Right atrium auricular region (tissue), 2 donors: Measurements from ENCODE around the gene PSTPIP1. TPM values are rescaled to one million over a fixed set of nuclear protein-coding genes. Genes with fewer than 3 reads are reported as not detected.

Source experiments
- DNase-seq: peaks from one replicate; pipeline ENCODE4 v3.0.0-alpha.2; 2019; ENCODE audit warnings: low spot score
- H3K27ac ChIP-seq, 2 donors: fragments of 200-600 bp; sonication (generic); 1 replicate in 1 of 2; 2 replicates in 1 of 2; pipeline ENCODE4 v1.5.1; 2016 to 2019
- H3K27me3 ChIP-seq, 2 donors: fragments of 200-600 bp; sonication (generic); one replicate each; pipeline versions ENCODE4 v1.5.1 to v1.6.0; 2017 to 2019
- H3K36me3 ChIP-seq: fragments of 200-600 bp; sonication (generic); one replicate; pipeline ENCODE4 v1.5.1; 2016
- H3K4me1 ChIP-seq, 2 donors: fragments of 200-600 bp; sonication (generic); one replicate each; pipeline versions ENCODE4 v1.5.1 to v1.6.0; 2017 to 2019
- H3K4me3 ChIP-seq, 2 donors: fragments of 200-600 bp; sonication (generic); 1 replicate in 1 of 2; 2 replicates in 1 of 2; pipeline ENCODE4 v1.5.1; 2017 to 2019; ENCODE audit warnings: mild to moderate bottlenecking in 1 of 2, moderate library complexity in 1 of 2
- H3K9me3 ChIP-seq, 2 donors: fragments of 200-600 bp; sonication (generic); one replicate each; pipeline ENCODE4 v1.5.1; 2019
- total RNA-seq, 2 donors: library from RNA; depleted of rRNA; stranded (reverse); fragments of >200 nt; gene quantifications; one replicate each; pipeline ENCODE4 v1.1.0, GENCODE V29; 2016
- TF ChIP-seq, protein P1 (sequence below), 2 donors: fragments of 200-600 bp; sonication (generic); IDR thresholded peaks; one replicate each; pipeline ENCODE4 v1.5.1; 2019; ENCODE audit warnings: antibody characterized with exemption in 2 of 2

Gene PSTPIP1
- total RNA-seq, 2 donors from 2014 or later = 1.9 to 2.3 TPM

DNA sequence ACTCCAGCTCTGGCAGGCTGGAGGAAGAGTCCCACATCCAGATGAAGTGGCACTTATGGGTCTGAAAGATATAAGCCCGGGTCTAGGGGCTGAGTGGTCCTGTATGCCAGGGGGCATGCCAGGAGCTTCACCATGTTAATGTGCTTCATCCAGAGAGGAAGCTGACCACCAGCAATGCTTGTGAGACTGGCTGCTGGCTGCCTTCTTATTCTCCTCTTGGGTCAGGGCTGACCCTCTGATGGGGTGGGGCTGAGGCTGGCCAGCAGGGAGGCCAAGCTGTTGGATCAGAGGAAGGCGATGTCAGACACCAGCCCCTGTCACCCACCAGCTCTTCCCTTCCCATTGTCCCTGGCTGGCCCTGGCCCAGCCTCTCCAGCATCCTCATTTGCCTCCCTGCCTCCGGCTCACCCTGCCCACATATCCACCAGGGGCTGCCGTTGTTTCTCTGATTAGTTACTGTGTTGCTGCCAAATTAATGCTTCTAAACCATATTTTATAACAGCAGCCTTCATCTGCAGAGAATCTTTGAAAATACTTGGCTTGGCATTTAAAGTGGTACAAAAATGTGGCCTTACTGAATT lies 20.4 kb upstream of the PSTPIP1 start:
- Histone ChIP-seq H3K4me1 (peaks cover 0 to 14% of the 10 kb centered on the region in 2 donors), H3K9me3 (no peaks in the 10 kb centered on the region), H3K36me3 (no peaks in the 10 kb centered on the region), H3K4me3 (no peak overlapping the region), H3K27me3 (no peaks in the 10 kb centered on the region), H3K27ac (no peak overlapping the region)
- TF ChIP-seq, protein P1, sequence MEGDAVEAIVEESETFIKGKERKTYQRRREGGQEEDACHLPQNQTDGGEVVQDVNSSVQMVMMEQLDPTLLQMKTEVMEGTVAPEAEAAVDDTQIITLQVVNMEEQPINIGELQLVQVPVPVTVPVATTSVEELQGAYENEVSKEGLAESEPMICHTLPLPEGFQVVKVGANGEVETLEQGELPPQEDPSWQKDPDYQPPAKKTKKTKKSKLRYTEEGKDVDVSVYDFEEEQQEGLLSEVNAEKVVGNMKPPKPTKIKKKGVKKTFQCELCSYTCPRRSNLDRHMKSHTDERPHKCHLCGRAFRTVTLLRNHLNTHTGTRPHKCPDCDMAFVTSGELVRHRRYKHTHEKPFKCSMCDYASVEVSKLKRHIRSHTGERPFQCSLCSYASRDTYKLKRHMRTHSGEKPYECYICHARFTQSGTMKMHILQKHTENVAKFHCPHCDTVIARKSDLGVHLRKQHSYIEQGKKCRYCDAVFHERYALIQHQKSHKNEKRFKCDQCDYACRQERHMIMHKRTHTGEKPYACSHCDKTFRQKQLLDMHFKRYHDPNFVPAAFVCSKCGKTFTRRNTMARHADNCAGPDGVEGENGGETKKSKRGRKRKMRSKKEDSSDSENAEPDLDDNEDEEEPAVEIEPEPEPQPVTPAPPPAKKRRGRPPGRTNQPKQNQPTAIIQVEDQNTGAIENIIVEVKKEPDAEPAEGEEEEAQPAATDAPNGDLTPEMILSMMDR (IDR thresholded peaks at IDR 0.05) = no peak
- DNase-seq = no peak

DNA sequence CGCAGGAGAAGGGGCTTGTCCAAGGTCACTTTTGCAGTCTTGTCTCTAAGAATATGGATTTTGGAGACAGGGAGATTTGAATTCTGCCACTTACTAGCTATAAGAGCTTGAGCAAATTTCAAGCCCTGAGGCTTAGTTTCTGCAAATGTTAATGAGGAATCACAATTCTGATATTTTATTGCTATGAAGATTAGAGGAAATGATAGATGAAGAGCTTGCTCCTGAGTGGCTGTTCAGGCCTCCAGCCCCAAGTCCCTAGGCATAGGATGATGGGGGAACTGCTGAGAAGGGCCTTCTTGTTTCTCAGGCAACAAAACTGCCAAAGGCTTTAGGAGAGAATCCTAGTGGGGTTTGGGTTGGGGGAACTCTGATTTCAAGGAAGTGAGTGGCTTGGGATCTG lies 18.8 kb upstream of the PSTPIP1 start:
- Histone ChIP-seq H3K4me1 (peaks cover 0 to 14% of the 10 kb centered on the region in 2 donors), H3K27me3 (no peaks in the 10 kb centered on the region), H3K36me3 (no peaks in the 10 kb centered on the region), H3K9me3 (no peaks in the 10 kb centered on the region), H3K4me3 (no peak overlapping the region), H3K27ac (no peak overlapping the region)
- no peak for DNase-seq
- TF ChIP-seq, protein P1 (IDR thresholded peaks at IDR 0.05) = no peak

DNA sequence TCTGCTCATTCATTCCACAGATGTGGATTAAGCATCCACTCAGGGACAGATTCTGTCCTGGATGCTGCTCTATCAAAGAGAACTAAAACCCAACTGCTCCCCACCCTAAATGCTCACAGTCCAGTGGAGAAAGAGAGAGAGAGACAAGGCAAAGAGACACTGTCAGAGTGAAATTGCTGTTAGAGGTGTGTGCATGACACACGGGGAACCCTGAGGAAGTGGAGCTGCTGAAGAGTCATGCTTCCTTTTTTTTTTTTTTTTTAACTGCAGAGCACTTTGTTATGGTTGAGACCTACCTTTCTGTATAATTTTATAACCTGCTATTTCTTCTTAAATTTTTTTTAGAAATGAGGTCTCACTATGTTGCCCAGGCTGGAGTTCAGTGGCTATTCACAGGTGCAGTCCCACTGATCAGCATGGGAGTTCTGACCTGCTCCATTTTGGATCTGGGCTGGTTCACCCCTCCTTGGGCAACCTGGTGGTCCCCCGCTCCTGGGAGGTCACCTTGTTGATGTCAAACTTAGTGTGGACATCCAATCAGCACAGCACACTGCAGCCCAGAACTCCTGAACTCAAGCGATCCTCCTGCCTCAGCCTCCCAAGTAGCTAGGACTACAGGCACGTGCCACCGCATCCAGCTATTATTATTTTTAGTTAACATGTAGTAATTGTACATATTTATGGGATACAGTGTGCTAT lies 18.2 kb upstream of the PSTPIP1 start:
- DNase-seq = no peak
- Histone ChIP-seq H3K27me3 (no peaks in the 10 kb centered on the region), H3K9me3 (no peaks in the 10 kb centered on the region), H3K27ac (no peak overlapping the region), H3K4me3 (no peak overlapping the region), H3K4me1 (peaks cover 0 to 14% of the 10 kb centered on the region in 2 donors), H3K36me3 (no peaks in the 10 kb centered on the region)
- TF ChIP-seq, protein P1 (IDR thresholded peaks at IDR 0.05) = no peak

DNA sequence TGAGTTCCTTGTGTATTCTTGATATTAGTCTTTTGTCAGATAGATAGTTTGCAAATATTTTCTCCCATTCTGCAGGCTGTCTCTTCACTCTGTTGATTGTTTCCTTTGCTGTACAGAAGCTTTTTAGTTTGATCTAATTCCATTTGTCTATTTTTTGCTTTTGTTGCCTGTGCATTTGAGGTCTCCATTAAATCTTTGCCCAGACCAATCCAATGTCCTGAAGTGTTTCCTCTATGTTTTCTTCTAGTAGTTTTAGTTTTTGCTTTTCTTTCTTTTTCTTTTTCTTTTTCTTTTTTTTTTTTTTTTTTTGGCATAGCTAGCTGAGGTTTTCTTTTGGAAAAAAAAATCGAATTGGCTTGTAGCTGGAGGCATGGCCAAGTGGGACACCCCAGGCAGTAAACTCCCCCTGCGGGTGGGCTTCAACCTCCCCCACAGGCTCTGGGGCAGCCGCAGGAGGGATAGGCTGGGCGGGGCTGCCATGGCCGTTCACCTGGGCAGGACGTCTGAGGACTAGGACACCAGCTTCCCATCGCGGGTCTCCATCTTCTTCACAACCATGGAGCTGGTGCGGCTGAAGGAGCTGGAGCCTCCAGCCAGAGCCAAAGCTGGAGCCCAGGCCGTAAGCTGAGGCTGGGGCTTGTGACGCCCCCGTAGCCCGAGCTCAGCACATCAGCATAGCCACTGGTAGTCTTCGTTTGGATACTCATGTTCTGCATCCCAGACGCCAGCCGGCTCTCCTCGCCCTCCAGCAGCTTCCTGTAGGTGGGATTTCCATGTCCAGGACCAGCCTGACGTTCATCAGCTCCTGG lies 16.2 kb upstream of the PSTPIP1 start:
- H3K27ac ChIP-seq = no peak overlapping the region
- H3K4me3 ChIP-seq = no peak overlapping the region
- H3K4me1 ChIP-seq = peaks cover 0 to under 1% of the 10 kb centered on the region in 2 donors
- no peaks in the 10 kb centered on the region for H3K36me3 ChIP-seq
- H3K27me3 ChIP-seq = no peaks in the 10 kb centered on the region
- no peaks in the 10 kb centered on the region for H3K9me3 ChIP-seq
- TF ChIP-seq, protein P1 (IDR thresholded peaks at IDR 0.05) = no peak
- no peak for DNase-seq

GRCh38 chr15:76979331-76979925 lies 15.5 kb upstream of the PSTPIP1 start:
- Histone ChIP-seq H3K4me1 (no peaks in the 10 kb centered on the region), H3K27ac (no peak overlapping the region), H3K27me3 (no peaks in the 10 kb centered on the region), H3K9me3 (no peaks in the 10 kb centered on the region), H3K36me3 (no peaks in the 10 kb centered on the region), H3K4me3 (no peak overlapping the region)
- TF ChIP-seq, protein P1 (IDR thresholded peaks at IDR 0.05) = no peak
- no peak for DNase-seq
